GM21367 (cell line): ENCODE data around the gene ZNF556.

ENCODE experiments used
- ATAC-seq: cut with Tn5 transposase; IDR thresholded peaks from one replicate; pipeline ENCODE4 v1.9.1; 2021; ENCODE audit not compliant: unreplicated experiment

ZNF556 gene

GRCh38 chr19:2867025-2867991 lies at the start of gene ZNF556:
TSS of gene ZNF556 (plus strand) at chr19:2867335. CDS start at chr19:2867422, 87 bp downstream.
- ATAC-seq = no peak

DNA sequence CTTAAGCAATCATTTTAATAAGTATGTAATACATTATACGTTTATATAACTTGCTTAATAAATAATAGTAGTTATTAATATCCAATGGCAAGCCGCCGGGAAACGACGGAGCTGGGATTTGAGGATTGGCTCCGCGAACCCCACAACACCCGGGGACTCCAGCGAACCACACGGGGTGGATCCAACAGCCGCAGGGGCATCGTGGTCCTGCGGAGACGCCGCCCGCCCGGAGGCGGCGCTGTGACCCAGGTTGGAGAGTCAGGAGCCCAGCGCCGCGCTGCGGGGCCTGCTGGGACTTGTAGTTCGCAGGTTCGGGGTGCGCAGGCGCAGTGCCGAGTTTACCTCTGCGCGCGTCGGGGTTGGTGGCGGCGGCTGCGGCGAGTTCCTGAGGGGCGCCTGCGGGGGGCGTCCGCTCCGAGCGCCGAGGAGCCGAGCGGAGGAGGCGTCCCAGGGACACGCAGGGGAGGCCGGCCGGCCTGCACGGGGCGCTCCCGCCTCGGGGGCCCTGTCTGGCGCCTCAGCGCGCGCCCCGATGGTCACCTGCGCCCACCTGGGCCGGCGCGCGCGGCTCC lies 47.5 kb upstream of the ZNF556 start, which contains the start of gene ZNF554:
Gene ZNF554 (plus strand): TSS at position 329 of the 572 bp plus-strand sequence. CDS start 204 bp downstream, at position 533.
- ATAC-seq = peak; percentile 72

DNA sequence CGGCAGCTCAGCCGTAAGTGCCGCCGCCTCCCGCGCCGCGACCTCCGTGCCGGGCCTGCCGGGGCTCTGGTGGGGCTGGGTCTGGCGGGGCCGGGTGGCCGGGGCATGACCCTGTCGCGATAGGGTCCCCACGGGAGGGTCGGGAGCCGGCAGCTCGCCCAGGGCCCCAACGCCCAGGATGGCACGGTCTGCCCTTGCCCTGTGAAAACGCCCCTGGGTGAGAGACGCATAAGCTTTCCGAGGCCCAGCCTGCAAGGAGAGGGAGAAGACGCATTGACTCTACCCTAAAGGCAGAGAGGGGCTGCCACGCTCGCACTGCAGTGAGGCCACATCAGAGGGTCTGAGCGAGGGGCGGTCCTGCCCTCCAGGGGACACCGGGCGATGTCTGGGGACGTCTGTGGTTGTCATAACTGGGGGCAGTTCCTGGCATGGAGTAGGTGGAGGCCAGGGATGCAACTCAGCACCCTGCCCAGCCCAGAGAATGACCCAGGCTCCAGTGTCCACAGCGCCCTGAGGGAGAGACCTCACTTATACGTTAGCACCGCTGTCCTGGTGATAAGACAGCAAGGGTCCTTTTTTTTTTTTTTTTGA lies 46.9 kb upstream of the ZNF556 start:
- no peak for ATAC-seq

- no peak for ATAC-seq
These were observed 44.3 kb upstream of the ZNF556 start for GRCh38 chr19:2822846-2823245.

DNA sequence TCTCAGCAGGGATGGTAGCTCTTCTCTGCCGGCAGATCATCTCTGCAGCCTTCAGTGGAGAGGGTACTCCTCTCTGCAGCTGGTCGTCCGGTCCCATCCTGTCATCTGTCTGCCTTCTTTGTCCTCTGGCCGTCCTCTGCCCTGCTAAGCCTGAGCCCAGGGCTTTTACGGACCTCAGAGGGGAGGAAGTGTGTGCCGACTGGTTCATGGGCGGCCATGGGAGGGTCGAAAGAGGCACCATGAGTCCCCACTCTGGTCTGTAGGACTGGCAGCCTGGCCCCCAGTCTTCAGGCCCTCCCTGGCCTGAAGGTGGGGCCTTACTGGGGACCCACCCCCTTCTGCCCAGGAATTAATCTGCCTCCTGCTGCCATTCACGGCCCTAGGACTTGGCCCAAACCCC lies 43.5 kb upstream of the ZNF556 start:
- no peak for ATAC-seq

GRCh38 chr19:2824129-2824528 lies 43.0 kb upstream of the ZNF556 start:
- no peak for ATAC-seq

- ATAC-seq = no peak
These were observed 40.1 kb upstream of the ZNF556 start for GRCh38 chr19:2827022-2827421.

DNA sequence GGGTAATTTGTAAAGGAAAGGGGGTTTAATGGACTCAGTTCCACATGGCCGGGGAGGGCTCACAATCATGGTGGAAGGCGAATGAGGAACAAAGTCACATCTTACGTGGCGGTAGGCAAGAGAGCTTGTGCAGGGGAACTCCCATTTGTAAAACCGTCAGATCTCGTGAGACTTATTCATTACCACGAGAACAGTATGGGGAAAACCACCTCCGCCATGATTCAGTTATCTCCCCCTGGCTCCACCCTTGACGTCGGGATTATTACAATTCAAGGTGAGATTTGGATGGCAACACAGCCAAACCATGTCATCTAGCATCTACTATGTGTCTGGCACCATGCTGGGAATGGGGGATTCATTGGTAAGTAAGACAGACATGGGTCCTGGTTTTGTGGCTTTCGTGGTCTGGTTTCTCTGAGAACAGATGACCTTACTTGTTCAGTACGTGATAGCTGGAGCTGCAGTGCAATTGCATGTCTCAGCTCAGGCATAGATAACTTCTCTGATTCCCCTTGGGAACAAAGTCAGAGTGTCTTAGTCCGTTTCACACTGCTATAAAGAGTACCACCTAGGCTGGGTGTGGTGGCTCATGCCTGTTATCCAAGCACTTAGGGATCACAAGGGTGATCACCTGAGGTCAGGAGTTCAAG lies 39.2 kb upstream of the ZNF556 start:
- ATAC-seq = no peak

- ATAC-seq = no peak
These were observed 32.8 kb upstream of the ZNF556 start for GRCh38 chr19:2834294-2834871.

- no peak for ATAC-seq
These were observed 29.7 kb upstream of the ZNF556 start for GRCh38 chr19:2837430-2837829.

GRCh38 chr19:2840794-2841791 lies 26.0 kb upstream of the ZNF556 start, which contains the start of gene ZNF555:
TSS of gene ZNF555 (plus strand) at chr19:2841475. CDS start at chr19:2841573, 98 bp downstream.
- peak; percentile 81 for ATAC-seq

DNA sequence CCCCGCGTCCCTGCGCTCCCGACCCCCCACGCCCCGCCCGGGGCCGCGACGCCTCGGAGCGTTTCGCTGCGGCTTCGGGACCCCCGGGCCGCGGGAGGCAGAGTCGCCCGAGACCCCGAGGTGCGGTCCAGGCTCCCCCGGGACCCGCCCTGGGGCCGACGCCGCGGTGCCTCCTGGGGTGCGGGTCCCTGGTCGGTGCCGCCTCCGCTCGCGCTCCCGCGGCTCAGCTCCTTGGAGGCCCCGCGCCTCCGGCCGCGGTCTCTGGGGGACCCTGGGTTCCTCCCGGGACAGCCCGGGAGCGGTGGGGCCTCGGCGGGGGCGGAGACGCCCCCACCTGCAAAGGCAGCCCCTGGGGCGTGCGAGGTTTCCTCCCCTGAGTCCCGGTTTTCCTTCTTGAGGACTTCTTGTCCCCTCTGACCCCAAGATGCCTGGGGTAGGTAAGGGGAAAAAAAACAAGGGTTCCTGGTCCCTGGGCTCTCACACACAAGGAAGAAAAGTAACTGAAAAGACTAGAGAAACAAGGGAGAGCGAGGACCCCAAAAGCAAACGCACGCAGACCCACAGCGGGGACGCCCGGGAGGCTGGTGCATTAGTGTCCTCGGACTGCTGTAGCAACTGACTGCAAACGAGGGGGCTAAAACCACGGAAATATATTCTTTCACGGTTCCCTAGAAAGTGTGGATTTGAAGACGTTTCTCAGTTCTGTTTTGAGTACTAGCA lies 25.1 kb upstream of the ZNF556 start:
- ATAC-seq = peak; percentile 21

- ATAC-seq = no peak
These were observed 22.0 kb upstream of the ZNF556 start for GRCh38 chr19:2845107-2845506.

GRCh38 chr19:2846180-2846894 lies 20.8 kb upstream of the ZNF556 start:
- no peak for ATAC-seq

- no peak for ATAC-seq
These were observed 19.6 kb upstream of the ZNF556 start for GRCh38 chr19:2847507-2847906.

DNA sequence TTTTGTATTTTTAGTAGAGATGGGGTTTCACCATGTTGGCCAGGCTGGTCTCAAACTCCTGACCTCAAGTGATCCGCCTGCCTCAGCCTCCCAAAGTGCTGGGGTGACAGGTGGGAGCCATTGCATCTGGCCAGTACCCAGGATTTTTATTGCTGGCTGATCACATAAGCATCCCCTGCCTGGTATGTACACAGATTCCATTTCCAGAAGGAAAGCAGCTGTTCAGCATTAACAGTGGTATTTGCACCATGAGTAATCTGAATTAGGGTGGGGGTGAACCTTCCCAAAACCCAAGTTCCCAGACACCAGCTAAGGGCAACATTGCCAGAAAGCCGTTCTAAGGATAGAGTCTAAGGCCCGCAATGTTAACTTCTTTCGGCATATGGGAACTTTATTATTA lies 18.5 kb upstream of the ZNF556 start:
- no peak for ATAC-seq

DNA sequence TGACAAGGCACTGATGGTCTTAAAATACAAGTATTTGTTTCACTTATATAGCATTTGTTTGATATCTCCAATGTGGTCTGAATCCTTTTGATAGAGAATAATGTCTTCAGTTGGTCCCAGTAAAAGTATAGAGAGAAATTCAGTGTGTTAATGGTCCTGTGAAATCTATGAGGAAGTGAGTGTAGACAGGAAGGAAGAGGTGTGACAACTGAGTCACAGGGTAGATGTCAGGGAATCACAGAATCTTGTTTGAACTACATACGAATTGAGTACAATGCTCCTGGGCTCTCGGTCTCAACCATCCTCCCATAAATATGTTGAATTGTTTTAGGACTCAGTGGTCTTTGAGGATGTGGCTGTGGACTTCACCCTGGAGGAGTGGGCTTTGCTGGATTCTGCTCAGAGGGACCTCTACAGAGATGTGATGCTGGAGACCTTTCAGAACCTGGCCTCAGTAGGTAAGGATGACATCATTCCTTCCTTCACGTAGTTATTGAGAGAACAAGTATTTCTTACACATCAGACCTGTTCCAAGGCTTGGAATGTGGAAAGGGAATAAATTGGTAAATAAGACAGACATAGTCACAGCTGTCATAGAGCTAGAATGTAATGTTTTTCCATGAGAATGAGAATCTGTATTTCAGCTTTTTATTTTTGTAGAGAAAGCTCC lies 16.7 kb upstream of the ZNF556 start:
- no peak for ATAC-seq

- ATAC-seq = no peak
These were observed 14.5 kb upstream of the ZNF556 start for GRCh38 chr19:2852598-2852997.
